SH-SY5Y (cell line): Measurements from ENCODE around the gene TSPEAR.

ENCODE experiments used
- GATA2 ChIP-seq: IDR thresholded peaks from 2 replicates; pipeline ENCODE4 v1.6.1; 2011; ENCODE audit warnings: mild to moderate bottlenecking, low read depth, low read length
- GATA3 ChIP-seq: IDR thresholded peaks from 2 replicates; pipeline ENCODE4 v1.6.1; 2011; ENCODE audit warnings: low read depth, mild to moderate bottlenecking, low read length, moderate library complexity

DNA sequence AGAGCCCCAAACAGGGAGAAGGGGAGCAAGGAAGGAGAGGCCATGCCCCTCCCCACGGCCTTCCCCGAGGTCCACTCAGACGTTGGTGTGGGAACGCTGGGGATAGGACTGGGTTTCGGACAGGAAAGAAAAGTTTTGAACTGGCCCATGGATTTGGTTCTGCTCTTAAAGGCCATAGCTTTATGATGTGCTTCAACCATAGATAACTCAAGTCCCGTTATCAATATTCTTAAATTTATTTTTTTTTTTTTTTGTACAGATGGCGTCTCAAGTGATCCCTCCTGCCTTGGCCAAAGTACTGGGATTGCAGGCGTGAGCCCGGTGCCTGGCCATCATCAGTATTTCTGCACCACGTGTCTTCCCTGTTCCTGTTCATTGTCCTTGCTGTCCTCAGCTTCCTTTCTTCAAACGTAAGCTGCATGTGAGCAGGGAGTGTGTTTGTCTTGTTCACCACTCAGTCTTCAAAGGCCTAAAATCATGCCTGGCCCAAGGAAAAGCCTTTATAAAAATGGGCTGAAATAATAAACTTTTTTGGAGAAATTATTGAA is 170.6 kb downstream of the TSPEAR start:
- no peak for TF ChIP-seq GATA2
- TF ChIP-seq GATA3: no peak
